Liver (tissue), 9 donors: ENCODE measurements around the gene C9orf50. TPM values are rescaled to one million over a fixed set of nuclear protein-coding genes. Genes with fewer than 3 reads are reported as not detected.
A peak's percentile ranks its signal among the peaks of the same experiment; 100 is the strongest.

Experiments
- DNase-seq: peaks from one replicate; pipeline ENCODE4 v3.0.0-alpha.2; 2017; ENCODE audit warnings: low spot score
- H3K27ac ChIP-seq, 2 donors: one replicate each; pipeline ENCODE4 v1.7.0; 2013; ENCODE audit warnings: inconsistent platforms in 2 of 2, low read length in 2 of 2, control low read depth in 1 of 2, low read depth in 1 of 2, mild to moderate bottlenecking in 1 of 2
- H3K27me3 ChIP-seq, 4 donors: one replicate each; pipeline versions ENCODE4 v1.6.1 to v1.7.0; 2013; ENCODE audit warnings: low read length in 3 of 4, inconsistent platforms in 1 of 4, mild to moderate bottlenecking in 1 of 4, moderate library complexity in 1 of 4; ENCODE audit not compliant: control insufficient read depth in 4 of 4, insufficient read depth in 4 of 4
- H3K36me3 ChIP-seq, 4 donors: one replicate each; pipeline versions ENCODE4 v1.6.1 to v1.7.0; 2013; ENCODE audit warnings: low read length in 3 of 4, mild to moderate bottlenecking in 3 of 4, low read depth in 1 of 4, moderate library complexity in 1 of 4; ENCODE audit not compliant: control insufficient read depth in 4 of 4, insufficient read depth in 3 of 4
- H3K4me1 ChIP-seq, 4 donors: one replicate each; pipeline versions ENCODE4 v1.6.1 to v1.7.0; 2013; ENCODE audit warnings: low read length in 3 of 4, mild to moderate bottlenecking in 3 of 4, moderate library complexity in 1 of 4; ENCODE audit not compliant: control insufficient read depth in 4 of 4, insufficient read depth in 4 of 4
- H3K4me3 ChIP-seq, 3 donors: one replicate each; pipeline versions ENCODE4 v1.6.1 to v1.7.0; 2013; ENCODE audit warnings: low read length in 3 of 3, control low read depth in 1 of 3, low read depth in 1 of 3, mild to moderate bottlenecking in 1 of 3
- H3K9ac ChIP-seq, 2 donors: one replicate each; pipeline ENCODE4 v1.7.0; 2013; ENCODE audit warnings: low read length in 2 of 2, mild to moderate bottlenecking in 2 of 2, moderate library complexity in 2 of 2, control low read depth in 1 of 2, low read depth in 1 of 2
- H3K9me3 ChIP-seq, 4 donors: one replicate each; pipeline versions ENCODE4 v1.6.1 to v1.7.0; 2013; ENCODE audit warnings: low read length in 3 of 4; ENCODE audit not compliant: control insufficient read depth in 4 of 4
- FOXA1 ChIP-seq: IDR thresholded peaks from 2 replicates; pipeline ENCODE4 v1.6.1; 2016; ENCODE audit warnings: antibody characterized with exemption
- FOXA2 ChIP-seq: IDR thresholded peaks from 2 replicates; pipeline ENCODE4 v1.6.1; 2016; ENCODE audit warnings: antibody characterized with exemption
- GABPA ChIP-seq, 2 donors: IDR thresholded peaks in 1 of 2; conservative IDR thresholded peaks in 1 of 2; 2 replicates each; pipeline ENCODE4 v1.6.1; 2016; ENCODE audit warnings: antibody characterized with exemption in 2 of 2, mild to moderate bottlenecking in 1 of 2, moderate library complexity in 1 of 2
- HNF4A ChIP-seq, 2 donors: conservative IDR thresholded peaks; 2 replicates each; pipeline ENCODE4 v1.6.1; 2016; ENCODE audit warnings: antibody characterized with exemption in 2 of 2, mild to moderate bottlenecking in 2 of 2
- HNF4G ChIP-seq: IDR thresholded peaks from 2 replicates; pipeline ENCODE4 v1.6.1; 2016; ENCODE audit warnings: antibody characterized with exemption
- JUND ChIP-seq, 2 donors: IDR thresholded peaks; 2 replicates each; pipeline ENCODE4 v1.6.1; 2016; ENCODE audit warnings: antibody characterized with exemption in 2 of 2
- NR2F2 ChIP-seq: IDR thresholded peaks from 2 replicates; pipeline ENCODE4 v1.6.1; 2016; ENCODE audit warnings: antibody characterized with exemption
- RAD21 ChIP-seq, 2 donors: IDR thresholded peaks; 2 replicates each; pipeline ENCODE4 v1.6.1; 2016; ENCODE audit warnings: antibody characterized with exemption in 2 of 2, mild to moderate bottlenecking in 2 of 2
- RXRA ChIP-seq, 2 donors: IDR thresholded peaks; 2 replicates each; pipeline ENCODE4 v1.6.1; 2017 to 2018; ENCODE audit warnings: antibody characterized with exemption in 2 of 2, mild to moderate bottlenecking in 1 of 2
- SP1 ChIP-seq: IDR thresholded peaks from 2 replicates; pipeline ENCODE4 v1.6.1; 2018; ENCODE audit warnings: antibody characterized with exemption, mild to moderate bottlenecking
- YY1 ChIP-seq: IDR thresholded peaks from 2 replicates; pipeline ENCODE4 v1.6.1; 2016; ENCODE audit warnings: antibody characterized with exemption, mild to moderate bottlenecking
- WGBS: extraction: QIAGEN DNeasy Blood & Tissue Kit; methylation state at CpG from one replicate; pipeline ENCODE4 v1.1.7; 2013; 5-methylcytosine and 5-hydroxymethylcytosine counted together
- polyA plus RNA-seq, 2 donors: library from polyadenylated mRNA; stranded (reverse) in 1 of 2; unstranded in 1 of 2; fragments of 200-250 nt in 1 of 2; fragments of >200 nt in 1 of 2; fragmentation: Nextera tagmentation in 1 of 2; extraction: Ambion mirVana in 1 of 2; gene quantifications; one replicate each; pipeline versions ENCODE4 v1.2.1 to v1.2.3, GENCODE V29; 2013 to 2015
- total RNA-seq, 2 donors: library from RNA; depleted of rRNA; stranded (reverse); fragments of >200 nt; gene quantifications; one replicate each; pipeline ENCODE4 v1.2.3, GENCODE V29; 2014
- TF ChIP-seq, protein P1 (sequence below): IDR thresholded peaks from 2 replicates; pipeline ENCODE4 v1.6.1; 2016; ENCODE audit warnings: antibody characterized with exemption
- TF ChIP-seq, protein P2 (sequence below): IDR thresholded peaks from 2 replicates; pipeline ENCODE4 v1.6.1; 2016; ENCODE audit warnings: antibody characterized with exemption
- TF ChIP-seq, protein P3 (sequence below): fragments of 150-350 bp; IDR thresholded peaks from 2 replicates; pipeline ENCODE4 v1.5.1; 2017; ENCODE audit warnings: improper control_type of control experiment, low read depth, low read length; ENCODE audit not compliant: missing input control
- TF ChIP-seq, protein P4 (sequence below): IDR thresholded peaks from 2 replicates; pipeline ENCODE4 v1.6.1; 2016; ENCODE audit warnings: antibody characterized with exemption
- TF ChIP-seq, protein P5 (sequence below): IDR thresholded peaks from 2 replicates; pipeline ENCODE4 v1.6.1; 2016; ENCODE audit warnings: antibody characterized with exemption, mild to moderate bottlenecking
- donor health status: healthy.
- donor health status: healthy.
- donor health status: healthy.
- donor health status: healthy.
- donor health status: healthy.

The C9orf50 gene
- total and polyA plus RNA-seq, 4 donors: 0.23 TPM; not detected in 3

DNA sequence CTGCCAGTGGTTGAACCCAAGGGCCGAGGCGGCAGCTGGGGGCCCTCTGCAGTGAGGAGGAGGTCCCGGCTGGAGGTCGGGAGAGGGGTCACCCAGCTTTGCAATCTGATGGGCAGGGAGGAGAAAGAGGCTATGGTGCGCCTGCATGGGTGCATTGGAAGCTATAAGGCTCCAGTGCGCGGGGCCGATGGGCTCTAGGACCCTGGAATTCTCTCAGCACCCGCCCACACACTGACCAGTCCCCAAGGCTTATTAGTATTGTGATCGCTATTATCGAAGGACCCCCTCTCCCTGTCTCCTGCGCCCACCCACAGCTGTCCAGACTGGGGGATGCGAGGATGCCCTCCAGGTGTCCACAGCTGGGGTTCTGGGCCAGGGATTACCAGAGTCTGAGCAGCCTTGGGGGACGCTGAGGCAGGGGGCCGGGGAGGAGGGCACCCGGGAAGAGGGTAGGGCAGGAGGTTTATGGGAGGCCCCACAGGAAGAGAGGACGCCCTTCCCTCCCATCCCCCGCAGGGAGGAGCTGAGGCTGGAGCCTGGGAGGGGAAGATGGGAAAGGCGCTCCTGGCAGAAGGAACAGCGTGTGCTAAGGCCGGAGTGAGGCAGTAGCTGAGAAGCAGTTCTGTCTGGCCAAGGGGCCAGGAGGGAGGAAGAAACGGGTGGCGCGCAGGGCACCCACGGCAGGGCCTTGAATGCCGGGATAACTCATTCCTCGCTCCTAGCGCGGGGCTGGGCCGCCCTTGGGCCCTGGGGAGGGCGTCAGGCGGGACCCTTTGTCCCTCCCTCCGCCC is 24.2 kb downstream of the C9orf50 start:
- TF ChIP-seq, protein P1, sequence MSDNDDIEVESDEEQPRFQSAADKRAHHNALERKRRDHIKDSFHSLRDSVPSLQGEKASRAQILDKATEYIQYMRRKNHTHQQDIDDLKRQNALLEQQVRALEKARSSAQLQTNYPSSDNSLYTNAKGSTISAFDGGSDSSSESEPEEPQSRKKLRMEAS: no peak
- TF ChIP-seq, protein P2, sequence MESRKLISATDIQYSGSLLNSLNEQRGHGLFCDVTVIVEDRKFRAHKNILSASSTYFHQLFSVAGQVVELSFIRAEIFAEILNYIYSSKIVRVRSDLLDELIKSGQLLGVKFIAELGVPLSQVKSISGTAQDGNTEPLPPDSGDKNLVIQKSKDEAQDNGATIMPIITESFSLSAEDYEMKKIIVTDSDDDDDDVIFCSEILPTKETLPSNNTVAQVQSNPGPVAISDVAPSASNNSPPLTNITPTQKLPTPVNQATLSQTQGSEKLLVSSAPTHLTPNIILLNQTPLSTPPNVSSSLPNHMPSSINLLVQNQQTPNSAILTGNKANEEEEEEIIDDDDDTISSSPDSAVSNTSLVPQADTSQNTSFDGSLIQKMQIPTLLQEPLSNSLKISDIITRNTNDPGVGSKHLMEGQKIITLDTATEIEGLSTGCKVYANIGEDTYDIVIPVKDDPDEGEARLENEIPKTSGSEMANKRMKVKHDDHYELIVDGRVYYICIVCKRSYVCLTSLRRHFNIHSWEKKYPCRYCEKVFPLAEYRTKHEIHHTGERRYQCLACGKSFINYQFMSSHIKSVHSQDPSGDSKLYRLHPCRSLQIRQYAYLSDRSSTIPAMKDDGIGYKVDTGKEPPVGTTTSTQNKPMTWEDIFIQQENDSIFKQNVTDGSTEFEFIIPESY: no peak
- TF ChIP-seq, protein P3, sequence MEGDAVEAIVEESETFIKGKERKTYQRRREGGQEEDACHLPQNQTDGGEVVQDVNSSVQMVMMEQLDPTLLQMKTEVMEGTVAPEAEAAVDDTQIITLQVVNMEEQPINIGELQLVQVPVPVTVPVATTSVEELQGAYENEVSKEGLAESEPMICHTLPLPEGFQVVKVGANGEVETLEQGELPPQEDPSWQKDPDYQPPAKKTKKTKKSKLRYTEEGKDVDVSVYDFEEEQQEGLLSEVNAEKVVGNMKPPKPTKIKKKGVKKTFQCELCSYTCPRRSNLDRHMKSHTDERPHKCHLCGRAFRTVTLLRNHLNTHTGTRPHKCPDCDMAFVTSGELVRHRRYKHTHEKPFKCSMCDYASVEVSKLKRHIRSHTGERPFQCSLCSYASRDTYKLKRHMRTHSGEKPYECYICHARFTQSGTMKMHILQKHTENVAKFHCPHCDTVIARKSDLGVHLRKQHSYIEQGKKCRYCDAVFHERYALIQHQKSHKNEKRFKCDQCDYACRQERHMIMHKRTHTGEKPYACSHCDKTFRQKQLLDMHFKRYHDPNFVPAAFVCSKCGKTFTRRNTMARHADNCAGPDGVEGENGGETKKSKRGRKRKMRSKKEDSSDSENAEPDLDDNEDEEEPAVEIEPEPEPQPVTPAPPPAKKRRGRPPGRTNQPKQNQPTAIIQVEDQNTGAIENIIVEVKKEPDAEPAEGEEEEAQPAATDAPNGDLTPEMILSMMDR: no peak
- TF ChIP-seq GABPA (IDR thresholded peaks at IDR 0.05 in 1 of 2, conservative IDR thresholded peaks at IDR 0.05 in 1 of 2): no peak
- no peak for TF ChIP-seq RAD21 (IDR thresholded peaks at IDR 0.05)
- TF ChIP-seq SP1: no peak
- TF ChIP-seq HNF4A (conservative IDR thresholded peaks at IDR 0.05): no peak
- no peak for TF ChIP-seq JUND (IDR thresholded peaks at IDR 0.05)
- TF ChIP-seq, protein P4, sequence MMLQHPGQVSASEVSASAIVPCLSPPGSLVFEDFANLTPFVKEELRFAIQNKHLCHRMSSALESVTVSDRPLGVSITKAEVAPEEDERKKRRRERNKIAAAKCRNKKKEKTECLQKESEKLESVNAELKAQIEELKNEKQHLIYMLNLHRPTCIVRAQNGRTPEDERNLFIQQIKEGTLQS: no peak
- no peak for TF ChIP-seq HNF4G
- Histone ChIP-seq H3K4me3 (peak overlapping the region in 1 of 3 donors; percentile 39), H3K9ac (no peak overlapping the region), H3K27me3 (peaks cover 0 to 3% (median 0%) of the 10 kb centered on the region in 4 donors), H3K4me1 (peaks cover 0 to 7% (median 4%) of the 10 kb centered on the region in 4 donors), H3K36me3 (no peaks in the 10 kb centered on the region), H3K9me3 (no peaks in the 10 kb centered on the region), H3K27ac (peak overlapping the region; percentile 44 to 54)
- no peak for DNase-seq
- WGBS: 41% methylated on average over 33 of the region's 33 CpGs

DNA sequence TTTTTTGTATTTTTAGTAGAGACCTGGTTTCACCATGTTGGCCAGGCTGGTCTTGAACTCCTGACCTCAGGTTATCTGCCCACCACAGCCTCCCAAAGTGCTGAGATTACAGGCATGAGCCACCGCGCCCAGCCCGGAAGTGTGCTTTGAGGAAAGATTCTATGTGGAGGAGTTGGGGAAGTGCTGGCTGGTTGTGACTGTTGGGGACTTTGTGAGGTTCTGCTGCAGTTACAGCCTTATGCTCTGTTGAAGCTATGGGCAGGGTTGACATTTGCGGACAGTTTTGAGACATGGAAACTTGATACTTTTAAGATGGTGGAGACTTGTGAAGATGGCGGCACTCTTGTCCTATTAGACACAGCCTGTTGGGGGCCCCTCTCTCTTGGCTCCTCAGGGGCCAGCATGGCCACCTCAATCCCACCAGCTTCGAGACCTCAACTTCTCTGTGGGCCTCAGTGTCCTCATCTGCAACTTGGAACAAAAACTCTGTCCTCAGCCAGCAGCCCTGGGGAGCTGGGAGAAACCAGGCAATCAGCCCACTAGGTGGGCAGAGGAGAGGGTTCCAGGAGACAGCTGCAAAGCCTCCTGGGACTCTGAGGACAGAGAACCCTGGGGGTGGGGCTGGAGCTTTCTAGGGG is 24.9 kb downstream of the C9orf50 start:
- 81% methylated on average over 6 of the region's 6 CpGs for WGBS
- no peaks in the 10 kb centered on the region for H3K9me3 ChIP-seq
- H3K27me3 ChIP-seq: peaks cover 0 to 3% (median 0%) of the 10 kb centered on the region in 4 donors
- H3K36me3 ChIP-seq: no peaks in the 10 kb centered on the region
- H3K4me1 ChIP-seq: peaks cover 0 to 7% (median 4%) of the 10 kb centered on the region in 4 donors
- no peak overlapping the region for H3K9ac ChIP-seq
- H3K4me3 ChIP-seq: no peak overlapping the region
- no peak for DNase-seq
- no peak overlapping the region for H3K27ac ChIP-seq
- TF ChIP-seq SP1 (no peak), YY1 (no peak), FOXA1 (no peak), RXRA (IDR thresholded peaks at IDR 0.05) (no peak), HNF4A (conservative IDR thresholded peaks at IDR 0.05) (no peak), JUND (IDR thresholded peaks at IDR 0.05) (no peak), RAD21 (IDR thresholded peaks at IDR 0.05) (no peak), HNF4G (no peak), NR2F2 (no peak), GABPA (IDR thresholded peaks at IDR 0.05 in 1 of 2, conservative IDR thresholded peaks at IDR 0.05 in 1 of 2) (no peak), FOXA2 (no peak)
- TF ChIP-seq, protein P1: no peak
- TF ChIP-seq, protein P3: no peak
- TF ChIP-seq, protein P5, sequence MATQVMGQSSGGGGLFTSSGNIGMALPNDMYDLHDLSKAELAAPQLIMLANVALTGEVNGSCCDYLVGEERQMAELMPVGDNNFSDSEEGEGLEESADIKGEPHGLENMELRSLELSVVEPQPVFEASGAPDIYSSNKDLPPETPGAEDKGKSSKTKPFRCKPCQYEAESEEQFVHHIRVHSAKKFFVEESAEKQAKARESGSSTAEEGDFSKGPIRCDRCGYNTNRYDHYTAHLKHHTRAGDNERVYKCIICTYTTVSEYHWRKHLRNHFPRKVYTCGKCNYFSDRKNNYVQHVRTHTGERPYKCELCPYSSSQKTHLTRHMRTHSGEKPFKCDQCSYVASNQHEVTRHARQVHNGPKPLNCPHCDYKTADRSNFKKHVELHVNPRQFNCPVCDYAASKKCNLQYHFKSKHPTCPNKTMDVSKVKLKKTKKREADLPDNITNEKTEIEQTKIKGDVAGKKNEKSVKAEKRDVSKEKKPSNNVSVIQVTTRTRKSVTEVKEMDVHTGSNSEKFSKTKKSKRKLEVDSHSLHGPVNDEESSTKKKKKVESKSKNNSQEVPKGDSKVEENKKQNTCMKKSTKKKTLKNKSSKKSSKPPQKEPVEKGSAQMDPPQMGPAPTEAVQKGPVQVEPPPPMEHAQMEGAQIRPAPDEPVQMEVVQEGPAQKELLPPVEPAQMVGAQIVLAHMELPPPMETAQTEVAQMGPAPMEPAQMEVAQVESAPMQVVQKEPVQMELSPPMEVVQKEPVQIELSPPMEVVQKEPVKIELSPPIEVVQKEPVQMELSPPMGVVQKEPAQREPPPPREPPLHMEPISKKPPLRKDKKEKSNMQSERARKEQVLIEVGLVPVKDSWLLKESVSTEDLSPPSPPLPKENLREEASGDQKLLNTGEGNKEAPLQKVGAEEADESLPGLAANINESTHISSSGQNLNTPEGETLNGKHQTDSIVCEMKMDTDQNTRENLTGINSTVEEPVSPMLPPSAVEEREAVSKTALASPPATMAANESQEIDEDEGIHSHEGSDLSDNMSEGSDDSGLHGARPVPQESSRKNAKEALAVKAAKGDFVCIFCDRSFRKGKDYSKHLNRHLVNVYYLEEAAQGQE: no peak
- TF ChIP-seq, protein P4: no peak
